ENCODE results near the gene LCNL1.

DNA sequence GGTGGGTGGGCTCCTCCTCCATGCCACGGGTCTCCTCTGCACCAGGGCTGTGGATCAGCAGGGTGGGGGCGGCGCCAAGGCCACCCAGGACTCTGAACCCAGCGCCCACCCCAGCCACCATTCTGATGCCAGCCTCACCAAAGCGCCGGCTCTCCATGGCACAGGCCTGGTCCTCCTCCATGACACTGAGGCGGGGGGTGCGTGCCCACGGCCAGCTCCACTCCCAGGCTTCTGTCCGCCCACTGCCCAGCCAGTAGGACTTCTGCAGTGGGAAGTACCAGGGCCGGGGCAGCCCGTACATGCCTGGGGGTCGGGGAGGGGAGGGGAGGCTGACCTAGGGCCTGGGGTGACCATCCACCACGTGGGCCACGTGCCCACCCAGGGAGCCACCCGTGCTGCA, 33.6 kb downstream of the LCNL1 start:
- TF ChIP-seq, protein P1, sequence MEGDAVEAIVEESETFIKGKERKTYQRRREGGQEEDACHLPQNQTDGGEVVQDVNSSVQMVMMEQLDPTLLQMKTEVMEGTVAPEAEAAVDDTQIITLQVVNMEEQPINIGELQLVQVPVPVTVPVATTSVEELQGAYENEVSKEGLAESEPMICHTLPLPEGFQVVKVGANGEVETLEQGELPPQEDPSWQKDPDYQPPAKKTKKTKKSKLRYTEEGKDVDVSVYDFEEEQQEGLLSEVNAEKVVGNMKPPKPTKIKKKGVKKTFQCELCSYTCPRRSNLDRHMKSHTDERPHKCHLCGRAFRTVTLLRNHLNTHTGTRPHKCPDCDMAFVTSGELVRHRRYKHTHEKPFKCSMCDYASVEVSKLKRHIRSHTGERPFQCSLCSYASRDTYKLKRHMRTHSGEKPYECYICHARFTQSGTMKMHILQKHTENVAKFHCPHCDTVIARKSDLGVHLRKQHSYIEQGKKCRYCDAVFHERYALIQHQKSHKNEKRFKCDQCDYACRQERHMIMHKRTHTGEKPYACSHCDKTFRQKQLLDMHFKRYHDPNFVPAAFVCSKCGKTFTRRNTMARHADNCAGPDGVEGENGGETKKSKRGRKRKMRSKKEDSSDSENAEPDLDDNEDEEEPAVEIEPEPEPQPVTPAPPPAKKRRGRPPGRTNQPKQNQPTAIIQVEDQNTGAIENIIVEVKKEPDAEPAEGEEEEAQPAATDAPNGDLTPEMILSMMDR (IDR thresholded peaks at IDR 0.05; ENCODE audit: poor library complexity) = no peak
- TF ChIP-seq EZH2 (IDR thresholded peaks at IDR 0.05; ENCODE audit: borderline replicate concordance) (no peak), EZH2phosphoT487 (IDR thresholded peaks at IDR 0.05; ENCODE audit: low read depth, severe bottlenecking, unreplicated experiment) (no peak)

All from hepatocyte (in vitro differentiated cells).